ENCODE results near the gene SATB2.

The SATB2 gene

GRCh38 chr2:199456383-199457146 lies 1.2 kb downstream of the SATB2 start:
- Histone ChIP-seq H3K36me3 (ENCODE audit: control insufficient read depth in 2 of 2, insufficient read depth in 1 of 2, low read length in 2 of 2) (no peaks in the 10 kb centered on the region; a peak in 1 of 3 replicates), H3K4me3 (ENCODE audit: low read depth, low read length) (peak overlapping the region; percentile 63), H3K27ac (ENCODE audit: extremely low read depth, low read depth, low read length) (peak overlapping the region; percentile 99), H3K4me1 (ENCODE audit: control insufficient read depth, insufficient read depth, low read length) (peaks cover 20% of the 10 kb centered on the region), H3K9me3 (ENCODE audit: control insufficient read depth, insufficient read depth, low read depth, low read length) (no peaks in the 10 kb centered on the region)
- POLR2A ChIA-PET, result no interaction called here
- CTCF ChIA-PET, result interaction anchor here (0.5 kb wide), 1 partner anchor 48 kb away, joined by 4 read pairs; no protein-coding TSS in a partner anchor
- TF ChIP-seq PBX3 (CRISPR knock-in tag; IDR thresholded peaks at IDR 0.05) (no peak), ZNF621 (tag by site-specific recombination; IDR thresholded peaks at IDR 0.05) (no peak), ZNF555 (tag by site-specific recombination; conservative IDR thresholded peaks at IDR 0.05) (no peak), PATZ1 (tag by site-specific recombination; IDR thresholded peaks at IDR 0.05) (0 out of 2 replicates have a peak, but pooled peaks have one; percentile 52), ZNF473 (tag by site-specific recombination; IDR thresholded peaks at IDR 0.05) (no peak), ZNF274 (IDR thresholded peaks at IDR 0.05; ENCODE audit: low read length) (no peak), ZNF274 (tag by site-specific recombination; IDR thresholded peaks at IDR 0.05; ENCODE audit: borderline replicate concordance) (no peak), ZIC2 (tag by site-specific recombination; IDR thresholded peaks at IDR 0.05) (peak; percentile 10; the same call in 1 of the 2 replicates), ZBTB7A (tag by site-specific recombination; IDR thresholded peaks at IDR 0.05; ENCODE audit: low read depth) (no peak), ZNF157 (tag by site-specific recombination; IDR thresholded peaks at IDR 0.05) (no peak), ZNF449 (tag by site-specific recombination; IDR thresholded peaks at IDR 0.05) (no peak), ZFP41 (tag by site-specific recombination; IDR thresholded peaks at IDR 0.05; ENCODE audit: borderline replicate concordance) (no peak), IKZF3 (tag by site-specific recombination; IDR thresholded peaks at IDR 0.05) (no peak), SP2 (tag by site-specific recombination; IDR thresholded peaks at IDR 0.05) (peak; percentile 23), SALL2 (tag by site-specific recombination; IDR thresholded peaks at IDR 0.05; ENCODE audit: borderline replicate concordance) (no peak), ZNF366 (tag by site-specific recombination; conservative IDR thresholded peaks at IDR 0.05) (no peak), ZNF138 (tag by site-specific recombination; IDR thresholded peaks at IDR 0.05; ENCODE audit: borderline replicate concordance) (no peak), ZNF558 (tag by site-specific recombination; IDR thresholded peaks at IDR 0.05) (no peak), ZNF837 (tag by site-specific recombination; IDR thresholded peaks at IDR 0.05) (no peak), ZNF645 (tag by site-specific recombination; IDR thresholded peaks at IDR 0.05) (no peak), ZBTB11 (tag by site-specific recombination; conservative IDR thresholded peaks at IDR 0.05; ENCODE audit: low read depth) (peak; percentile 77), ZNF311 (tag by site-specific recombination; IDR thresholded peaks at IDR 0.05; ENCODE audit: borderline replicate concordance) (no peak), ZNF704 (tag by site-specific recombination; IDR thresholded peaks at IDR 0.05) (no peak), ZNF239 (tag by site-specific recombination; IDR thresholded peaks at IDR 0.05) (no peak), ZNF335 (tag by site-specific recombination; conservative IDR thresholded peaks at IDR 0.05) (no peak), GFI1B (tag by site-specific recombination; IDR thresholded peaks at IDR 0.05) (no peak), ZNF2 (tag by site-specific recombination; IDR thresholded peaks at IDR 0.05) (no peak), ZNF600 (tag by site-specific recombination; IDR thresholded peaks at IDR 0.05) (peak; percentile 7)

All from HEK293 (cell line).